HL-60 (cell line): ENCODE data around the gene SLC13A1.

Experiments
- DNase-seq, 2 experiments: peaks; one replicate each; pipeline ENCODE4 v3.0.0-alpha.2; 2010 to 2020; ENCODE audit warnings: low read depth in 1 of 2, low spot score in 1 of 2
- H3K27ac ChIP-seq: fragments of 250-450 bp; sonication (Bioruptor Pico); replicated peaks from 2 replicates; pipeline ENCODE4 v1.5.1; 2020; ENCODE audit warnings: mild to moderate bottlenecking, moderate library complexity
- H3K27me3 ChIP-seq: fragments of 250-450 bp; sonication (Bioruptor Pico); 2 replicates; pipeline ENCODE4 v1.5.1; 2021; ENCODE audit warnings: mild to moderate bottlenecking, moderate library complexity; ENCODE audit not compliant: insufficient read depth, poor library complexity, severe bottlenecking
- H3K4me3 ChIP-seq: replicated peaks from 2 replicates; pipeline ENCODE4 v1.5.1; 2011; ENCODE audit warnings: mild to moderate bottlenecking, control low read depth, low read length; ENCODE audit not compliant: insufficient read depth
- CTCF ChIP-seq: IDR thresholded peaks from one replicate; pipeline ENCODE4 v1.5.1; 2011; ENCODE audit warnings: low read length, control low read depth, inconsistent platforms; ENCODE audit not compliant: insufficient read depth
- GABPA ChIP-seq: IDR thresholded peaks from 2 replicates; pipeline ENCODE4 v1.6.1; 2012; ENCODE audit warnings: low read depth
- POLR2AphosphoS5 ChIP-seq: IDR thresholded peaks from 2 replicates; pipeline ENCODE4 v1.6.1; 2012; ENCODE audit warnings: low read depth
- REST ChIP-seq: IDR thresholded peaks from 2 replicates; pipeline ENCODE4 v1.6.1; 2012; ENCODE audit warnings: low read depth; ENCODE audit not compliant: insufficient replicate concordance
- SPI1 ChIP-seq: IDR thresholded peaks from 2 replicates; pipeline ENCODE4 v1.6.1; 2012; ENCODE audit warnings: low read depth, mild to moderate bottlenecking, borderline replicate concordance

The SLC13A1 gene

DNA sequence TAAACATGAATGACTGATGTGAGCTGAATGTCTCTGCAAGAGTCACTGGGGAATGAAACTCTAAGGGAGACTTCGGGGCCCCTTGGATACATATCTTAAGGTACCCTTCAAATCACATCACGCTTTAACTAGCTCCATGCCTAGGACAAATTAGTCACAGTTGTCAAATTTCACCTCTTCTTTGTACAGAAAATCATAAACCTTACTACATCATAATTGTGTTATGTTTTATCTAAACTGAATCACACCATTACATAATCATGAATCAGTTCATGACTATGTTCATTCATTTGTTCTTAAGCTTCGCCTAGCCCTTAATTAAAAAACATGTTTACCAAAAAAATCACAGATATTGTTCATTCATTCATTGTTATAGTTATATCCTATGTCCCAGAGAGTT is 2.1 kb upstream of the SLC13A1 start:
- no peak overlapping the region for H3K4me3 ChIP-seq
- no peaks in the 10 kb centered on the region for H3K27me3 ChIP-seq
- TF ChIP-seq CTCF = no peak
- no peak for TF ChIP-seq SPI1
- no peak for TF ChIP-seq GABPA
- no peak for TF ChIP-seq REST
- no peak for TF ChIP-seq POLR2AphosphoS5
- DNase-seq = no peak
- no peak overlapping the region for H3K27ac ChIP-seq

GRCh38 chr7:123198668-123199652 is 809 bp downstream of the SLC13A1 start:
- DNase-seq = no peak
- Histone ChIP-seq H3K27me3 (no peaks in the 10 kb centered on the region), H3K4me3 (no peak overlapping the region), H3K27ac (no peak overlapping the region)
- TF ChIP-seq SPI1 (no peak), GABPA (no peak), CTCF (no peak), REST (no peak)

DNA sequence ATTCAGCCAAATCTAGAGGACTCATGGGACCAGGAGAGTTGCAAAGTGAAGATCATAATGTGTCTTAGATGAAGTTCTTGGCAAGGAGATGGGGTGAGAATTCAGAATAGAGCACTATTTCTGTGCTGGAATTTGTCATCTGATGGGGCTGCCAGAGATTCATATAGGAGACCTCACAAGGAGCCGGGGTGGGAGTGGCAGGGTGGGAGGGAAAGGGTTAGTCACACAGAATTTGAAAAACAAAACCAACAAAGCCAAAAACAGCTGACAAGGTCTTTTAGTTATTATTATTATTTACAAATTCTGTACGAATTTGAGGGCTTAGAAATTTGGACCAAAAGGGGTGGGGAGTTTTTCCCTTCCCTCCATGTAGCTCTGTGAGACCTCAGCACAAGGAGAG is 1.7 kb downstream of the SLC13A1 start:
- H3K27me3 ChIP-seq = no peaks in the 10 kb centered on the region
- no peak for DNase-seq

More for the DNA sequence above, 1.7 kb downstream of the SLC13A1 start:
- TF ChIP-seq CTCF (no peak), POLR2AphosphoS5 (no peak)
- Histone ChIP-seq H3K4me3 (no peak overlapping the region), H3K27ac (no peak overlapping the region)
